SIG-M5 (cell line): ENCODE data around the gene ARV1.
"Not testable (repeated sequence)": the region's sequence is repeated elsewhere in the genome, so short reads cannot be mapped to it uniquely, and the experiment has no call there.

Experiments used
- DNase-seq: peaks from one replicate; lab custom pipeline; 2025; lab: John Stamatoyannopoulos, UW

ARV1 gene

DNA sequence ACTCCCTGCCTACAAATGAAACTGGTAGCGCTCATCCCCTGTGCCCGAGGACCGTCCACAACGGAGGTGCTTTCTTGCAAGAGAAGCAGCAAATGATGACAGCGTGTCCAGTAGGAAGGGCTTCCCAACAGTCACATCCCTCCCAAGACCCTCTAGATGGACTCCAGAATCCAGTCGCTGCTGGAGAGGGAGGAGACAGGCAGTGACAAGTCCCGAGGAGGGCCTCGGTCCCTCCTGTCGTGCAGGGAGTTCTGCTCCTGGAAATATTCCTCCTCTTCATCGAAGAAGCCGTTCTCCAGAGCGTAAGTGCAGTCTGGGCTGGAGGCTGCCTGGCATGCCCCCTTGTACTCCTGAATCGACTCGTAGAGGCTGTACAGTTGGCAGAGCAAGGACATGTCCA lies 40.8 kb downstream of the ARV1 start:
- DNase-seq = no peak

DNA sequence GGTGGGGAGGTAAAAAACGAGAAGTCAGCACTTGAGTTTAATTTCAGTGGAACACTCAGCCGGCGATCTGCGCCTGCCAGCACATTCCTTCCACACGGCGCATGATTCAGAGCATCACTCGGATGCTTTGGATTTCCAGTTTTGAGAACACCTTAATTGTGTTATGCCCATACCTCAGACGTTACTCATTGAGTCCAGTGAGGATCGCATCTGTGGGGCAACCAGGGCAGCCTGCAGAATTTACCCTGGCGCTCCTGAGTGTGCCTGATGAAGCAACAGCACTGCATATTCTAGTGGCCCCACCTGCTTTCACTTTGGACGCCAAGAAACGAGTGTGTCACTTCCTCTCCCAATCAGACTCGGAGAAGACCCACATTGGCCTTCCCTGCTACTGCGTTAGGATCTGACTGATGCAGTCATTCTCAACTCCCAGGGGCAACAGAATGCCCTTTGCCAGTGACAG lies 41.3 kb downstream of the ARV1 start:
- no peak for DNase-seq

DNA sequence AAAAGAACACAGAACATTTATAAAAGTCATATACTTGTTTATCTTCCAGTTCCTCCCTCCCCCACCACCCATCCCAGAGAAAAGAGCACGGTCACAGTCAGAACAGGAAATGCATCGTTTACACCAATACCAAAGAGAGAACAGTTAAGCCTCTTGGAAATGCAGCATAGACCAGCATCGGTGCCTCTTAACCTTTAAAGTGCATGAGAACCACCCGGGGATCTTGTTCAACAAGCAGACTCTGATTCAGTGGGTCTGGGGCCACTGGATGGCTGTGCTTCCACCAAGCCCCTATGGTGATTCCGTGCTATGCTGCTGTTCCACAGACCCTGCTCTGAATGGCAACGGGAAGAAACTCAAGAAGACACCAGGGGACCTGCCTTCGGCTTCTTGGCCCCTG lies 41.9 kb downstream of the ARV1 start:
- no peak for DNase-seq

DNA sequence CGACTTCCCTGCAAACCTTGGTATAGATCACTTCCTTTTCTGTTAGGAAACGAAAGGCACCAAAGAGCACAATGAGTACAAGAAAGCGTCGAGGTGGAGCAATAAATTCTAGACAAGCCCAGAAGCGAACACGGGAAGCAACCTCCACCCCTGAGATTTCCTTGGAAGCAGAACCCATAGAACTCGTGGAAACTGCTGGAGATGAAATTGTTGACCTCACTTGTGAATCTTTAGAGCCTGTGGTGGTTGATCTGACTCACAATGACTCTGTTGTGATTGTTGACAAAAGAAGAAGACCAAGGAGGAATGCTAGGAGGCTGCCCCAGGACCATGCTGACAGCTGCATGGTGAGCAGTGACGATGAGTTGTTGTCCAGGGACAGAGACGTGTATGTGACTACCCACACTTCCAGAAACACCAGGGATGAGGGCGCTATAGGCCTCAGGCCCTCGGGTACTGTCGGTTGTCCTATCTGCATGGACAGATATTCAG lies 42.7 kb downstream of the ARV1 start:
- DNase-seq = no peak

DNA sequence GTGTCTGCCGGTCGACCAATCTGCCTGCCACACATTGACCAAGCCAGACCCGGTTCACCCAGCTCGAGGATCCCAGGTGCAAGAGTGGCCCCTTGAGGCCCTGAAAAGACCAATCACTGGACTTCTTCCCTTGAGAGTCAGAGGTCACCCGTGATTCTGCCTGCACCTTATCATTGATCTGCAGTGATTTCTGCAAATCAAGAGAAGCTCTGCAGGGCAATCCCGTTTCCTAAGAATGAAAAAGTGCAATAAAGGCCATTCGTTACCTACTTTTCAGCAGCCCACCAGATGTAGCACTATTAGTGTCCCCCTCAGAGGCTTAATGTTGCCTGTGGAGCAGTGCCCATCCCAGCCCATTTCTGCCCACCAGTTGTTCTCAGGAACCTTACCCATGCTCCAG lies 43.6 kb downstream of the ARV1 start:
- DNase-seq = not testable (repeated sequence)

DNA sequence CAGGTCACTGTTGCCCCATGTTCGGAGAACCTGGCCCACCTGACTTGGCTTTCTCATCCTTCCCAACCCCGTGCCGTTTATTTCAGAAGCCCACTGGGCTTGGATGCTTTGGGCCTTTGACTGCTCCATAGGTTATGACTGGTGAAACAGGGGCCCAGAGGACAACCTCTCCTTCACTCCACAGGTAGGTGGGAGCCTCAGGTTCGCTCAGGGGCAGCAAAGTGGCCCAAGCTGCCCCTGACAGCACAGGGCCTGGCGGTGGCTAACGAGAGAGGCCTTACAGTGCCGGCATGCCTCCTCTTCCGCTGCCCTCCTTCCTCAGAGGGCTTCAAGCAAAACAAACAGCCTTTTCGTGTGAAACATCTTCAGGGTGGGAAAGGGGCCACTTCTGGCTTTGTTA lies 44.3 kb downstream of the ARV1 start:
- DNase-seq = no peak

DNA sequence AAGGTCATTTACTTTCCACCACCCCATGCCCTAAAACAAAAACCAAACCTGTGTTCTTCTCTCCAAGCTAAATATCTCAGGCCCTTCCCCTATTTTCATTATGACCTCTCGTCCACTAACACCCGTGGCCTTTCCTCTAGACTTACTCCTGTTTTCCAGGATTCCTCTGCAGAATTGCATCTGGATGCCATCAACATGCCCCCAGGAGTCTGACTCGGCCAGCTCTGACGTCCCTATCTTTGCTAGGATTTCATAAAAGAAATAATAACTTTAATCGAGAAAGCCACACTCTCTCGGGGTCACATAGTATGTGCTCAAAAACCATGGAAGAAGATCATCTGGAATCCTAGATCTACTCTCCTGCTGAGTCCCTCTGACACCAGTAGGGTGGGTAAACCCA lies 47.7 kb downstream of the ARV1 start:
- DNase-seq = no peak

DNA sequence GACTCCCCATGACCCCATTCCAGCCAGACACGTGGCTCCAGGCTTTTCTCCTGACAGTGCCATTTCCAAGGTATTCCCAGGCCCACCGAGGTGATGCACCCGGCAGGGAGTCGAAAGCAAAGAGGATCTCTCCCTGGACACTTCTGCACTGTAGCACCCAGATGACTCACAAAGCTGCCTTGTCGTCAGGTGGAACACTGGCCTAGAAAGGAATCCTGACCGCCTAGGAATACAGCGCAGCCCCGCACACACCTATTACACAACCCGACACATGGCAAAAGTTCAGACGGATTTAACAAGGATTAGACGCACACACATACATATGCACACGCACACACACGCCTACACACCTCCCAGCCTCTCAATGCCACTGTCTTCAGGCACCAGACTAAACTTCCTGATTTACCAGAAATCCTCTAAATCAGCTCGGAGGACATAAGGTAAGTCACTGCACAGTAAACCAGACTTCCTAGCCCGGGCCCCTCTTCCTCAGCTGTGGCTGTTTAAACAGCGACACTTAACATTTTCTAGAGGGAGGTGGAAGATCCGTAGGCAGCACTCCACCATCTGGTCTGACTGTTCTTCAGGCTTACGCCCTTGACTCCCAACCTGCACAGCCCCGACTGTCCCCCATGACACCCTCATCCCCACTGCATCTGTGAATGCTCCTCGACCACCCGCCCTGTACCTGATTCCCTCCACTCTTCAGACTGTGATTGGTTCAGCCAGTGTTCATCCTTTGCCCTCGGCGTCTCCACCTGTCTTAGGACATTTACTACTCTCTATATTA lies 48.4 kb downstream of the ARV1 start:
- no peak for DNase-seq

DNA sequence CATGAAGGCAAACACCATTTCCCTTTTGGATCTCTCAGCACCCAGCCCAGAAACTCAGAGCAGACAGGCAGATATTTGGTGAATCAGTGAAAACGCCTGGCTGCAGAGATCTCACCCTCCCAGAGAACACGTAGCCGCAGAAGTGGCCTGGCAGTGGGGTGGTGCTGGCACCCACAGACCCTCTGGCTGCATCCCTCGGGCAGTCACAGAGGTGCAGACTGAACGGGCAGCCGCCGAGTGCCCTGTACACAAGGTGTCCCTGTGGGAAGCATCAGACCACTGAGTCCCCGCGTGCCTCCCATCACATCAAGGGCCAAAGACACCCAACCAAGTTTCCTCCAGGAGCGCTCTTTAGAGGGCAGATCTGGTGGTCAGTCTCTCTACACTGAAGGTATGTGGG lies 49.1 kb downstream of the ARV1 start:
- no peak for DNase-seq

DNA sequence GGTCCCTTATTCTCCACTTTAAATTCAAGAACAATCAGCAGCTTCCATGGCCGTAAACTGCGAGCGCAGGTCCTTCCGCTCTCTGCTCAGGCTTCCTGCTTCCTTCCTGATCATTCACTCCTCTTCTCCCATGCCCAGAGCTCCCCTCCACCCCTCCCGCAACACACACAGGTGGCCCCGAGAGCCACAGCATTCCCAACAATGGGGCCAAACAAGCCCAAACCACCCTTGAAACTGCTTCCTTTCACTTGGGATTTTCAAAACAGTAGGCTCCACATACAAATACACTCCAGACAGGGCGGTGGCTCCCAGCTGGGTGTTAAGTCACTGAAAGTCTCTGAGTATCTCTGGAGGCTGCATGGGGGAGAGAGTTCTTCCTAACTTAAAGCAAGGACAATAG lies 49.8 kb downstream of the ARV1 start:
- DNase-seq = no peak

DNA sequence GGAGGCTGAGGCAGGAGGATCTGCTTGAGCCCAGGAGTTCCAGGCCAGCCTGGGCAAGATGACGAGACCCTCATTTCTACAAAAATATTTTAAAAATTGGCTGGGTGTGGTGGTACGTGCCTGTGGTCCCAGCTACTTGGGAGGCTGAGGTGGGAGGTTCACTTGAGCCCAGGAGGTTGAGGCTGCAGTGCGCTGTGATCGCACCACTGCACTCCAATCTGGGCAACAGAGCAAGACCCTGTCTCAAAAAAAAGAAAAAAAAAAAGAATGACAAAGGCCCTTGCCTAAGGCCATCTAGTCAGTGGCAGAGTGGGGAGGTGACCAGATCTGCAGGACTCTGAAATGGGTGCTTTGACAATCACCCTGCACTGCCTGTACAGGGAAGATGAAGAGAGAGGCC lies 50.4 kb downstream of the ARV1 start:
- not testable (repeated sequence) for DNase-seq

DNA sequence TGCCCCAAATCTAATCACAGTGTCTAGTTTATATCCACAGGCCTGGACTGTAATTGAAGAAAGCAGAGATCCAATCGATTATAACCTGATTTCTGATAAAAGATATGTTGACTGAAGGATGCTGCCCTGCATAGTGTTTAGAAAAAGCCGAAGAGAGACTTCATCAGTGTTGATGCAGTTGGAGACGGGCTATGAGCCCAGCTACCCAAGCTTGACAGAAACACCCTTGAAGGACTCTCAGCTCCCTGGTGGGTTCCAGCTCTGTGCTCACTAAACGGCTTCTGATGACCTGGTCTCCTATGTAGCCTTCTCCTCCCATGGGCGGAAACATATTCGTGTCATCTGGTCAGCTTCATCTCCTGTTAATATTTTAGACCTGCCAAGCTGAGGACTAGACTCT lies 50.9 kb downstream of the ARV1 start:
- no peak for DNase-seq

DNA sequence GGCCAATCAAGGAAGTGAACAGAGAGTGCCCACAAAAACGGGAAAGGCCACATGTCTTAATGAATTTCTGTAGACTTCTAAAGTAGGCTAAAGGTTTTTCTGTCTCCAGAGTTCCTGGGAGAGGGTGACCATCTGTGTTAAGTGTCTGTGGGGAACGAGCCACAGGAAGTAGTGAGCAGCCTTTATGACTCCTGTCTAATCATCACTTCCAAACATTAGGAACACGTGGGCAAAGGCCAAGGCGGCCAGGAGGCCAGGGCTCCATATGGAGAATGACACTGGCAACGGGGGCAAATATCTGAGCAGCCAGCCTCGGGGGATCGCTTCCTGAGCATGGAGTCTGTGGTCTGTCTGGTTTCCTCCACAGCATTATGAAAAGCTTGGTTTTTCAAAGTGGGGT lies 54.1 kb downstream of the ARV1 start:
- DNase-seq = no peak

DNA sequence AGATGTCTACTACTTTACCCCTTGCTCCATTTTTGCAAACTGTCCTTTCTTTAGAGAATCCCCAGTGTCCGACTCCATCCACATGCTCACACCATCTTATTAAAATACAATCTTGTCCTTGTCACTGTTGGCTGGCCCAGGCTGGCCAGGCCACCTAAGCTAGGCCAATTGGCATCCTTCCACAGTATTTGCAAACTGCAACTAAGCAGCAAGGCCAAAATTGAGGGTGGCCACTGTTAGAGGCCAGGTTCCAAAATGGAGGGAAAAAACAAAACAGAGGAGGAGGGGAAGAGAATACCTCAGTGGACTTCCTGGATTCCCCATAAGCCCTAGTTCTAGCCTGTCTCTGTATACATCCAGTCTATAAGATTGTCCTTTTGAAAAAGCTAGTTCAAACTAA lies 56.9 kb downstream of the ARV1 start:
- no peak for DNase-seq

DNA sequence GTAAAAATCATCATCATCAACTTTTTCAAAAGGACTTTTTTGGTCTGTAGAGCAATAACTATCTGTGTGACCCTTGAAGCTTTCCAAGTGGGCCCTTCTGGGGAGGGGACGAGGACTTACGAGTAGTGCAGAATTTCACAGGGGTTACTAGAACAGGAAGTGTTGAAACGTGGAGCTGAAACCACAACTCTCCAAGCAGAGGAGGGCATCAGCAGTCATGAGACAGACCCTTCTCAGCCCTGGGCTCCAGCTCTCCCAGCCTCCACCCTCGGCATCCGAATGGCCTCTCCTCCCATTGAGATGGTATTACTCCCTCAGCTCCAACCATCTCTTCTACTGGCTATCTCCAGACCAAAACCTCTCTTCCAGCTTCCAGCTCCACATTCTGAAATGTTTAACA lies 57.5 kb downstream of the ARV1 start:
- no peak for DNase-seq

DNA sequence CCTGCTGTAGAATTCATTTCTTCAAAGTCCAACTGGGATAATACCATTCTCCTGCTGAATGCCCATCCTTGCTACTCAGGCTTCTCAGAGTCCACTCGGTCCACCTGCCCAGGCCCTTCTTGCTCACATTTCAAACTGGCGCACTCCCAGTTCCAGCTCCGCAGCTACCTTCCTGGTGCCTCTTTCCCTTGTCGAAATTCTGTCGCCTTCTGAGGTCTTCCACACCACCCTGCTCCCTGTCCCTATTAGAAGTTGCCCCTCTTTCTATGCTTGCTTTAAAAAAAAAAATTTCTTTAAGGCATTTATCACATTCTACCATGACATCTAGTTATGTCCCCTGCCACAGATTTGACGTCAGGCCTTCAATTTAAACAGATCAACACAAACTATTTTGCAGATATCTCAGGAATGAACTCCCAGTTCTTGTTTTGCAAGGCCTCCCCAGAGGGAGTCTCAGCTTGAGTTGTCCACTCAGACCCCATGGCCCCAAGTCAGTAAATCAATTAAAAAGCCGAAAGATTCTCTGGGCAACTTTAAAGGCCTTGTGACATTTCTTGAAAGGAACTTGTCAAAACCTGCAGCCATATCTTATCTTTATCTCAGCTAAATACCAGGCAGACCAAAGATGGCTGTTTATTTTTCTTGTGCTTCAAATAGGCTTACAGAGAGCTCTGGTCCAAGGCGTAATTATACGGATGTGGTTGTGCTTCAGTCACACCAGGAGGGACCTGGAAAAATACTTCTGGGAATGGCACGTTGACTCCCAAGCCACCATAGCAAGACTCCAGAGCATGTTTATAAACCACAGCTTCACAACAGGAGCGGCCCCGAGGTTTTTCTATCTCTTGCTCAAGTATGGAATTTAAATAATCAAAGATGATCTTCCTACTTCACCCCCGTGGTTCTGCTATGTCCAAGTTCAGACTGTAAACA lies 59.0 kb downstream of the ARV1 start:
- DNase-seq = no peak

DNA sequence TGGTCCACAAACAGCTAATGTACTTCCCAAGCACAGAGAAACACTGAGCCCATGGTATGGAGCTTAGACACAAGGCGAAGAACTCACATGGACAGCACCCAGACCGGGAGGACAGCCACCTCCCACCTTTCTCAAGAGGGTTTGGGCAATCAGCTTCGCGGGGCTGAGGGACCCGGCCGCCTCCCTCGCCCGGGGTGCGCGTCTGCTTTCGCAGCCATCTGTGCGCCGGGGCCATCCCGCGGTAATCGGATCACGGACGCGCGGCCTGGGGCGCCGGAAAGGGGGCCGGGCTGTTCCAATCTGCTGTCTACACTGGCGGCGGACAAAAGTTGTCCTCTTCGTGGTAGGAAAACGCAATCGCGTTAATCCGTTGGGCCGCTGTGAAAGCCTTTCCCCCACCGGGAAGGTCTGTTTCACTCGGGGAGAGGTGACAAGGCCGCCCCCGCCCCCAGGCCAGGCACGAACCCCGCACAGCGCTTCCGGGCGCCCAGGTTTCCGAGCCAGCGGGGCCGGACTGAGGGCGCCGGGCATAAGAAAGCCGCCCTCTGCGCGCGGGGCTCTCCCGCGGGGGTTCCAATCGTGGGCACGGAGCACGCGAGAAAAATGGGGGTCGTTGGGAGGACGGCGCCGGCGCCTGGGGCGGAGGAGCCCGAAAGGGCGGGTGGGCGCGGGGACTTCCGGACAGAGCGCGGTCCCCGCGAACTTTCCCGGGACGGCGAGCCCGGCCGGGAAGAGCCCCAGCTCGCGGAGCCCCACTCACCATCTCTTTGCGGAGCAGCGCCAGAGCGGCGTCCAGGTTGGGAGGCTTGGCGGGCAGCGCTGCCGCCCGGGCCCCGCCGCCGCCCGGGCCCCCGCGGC lies 60.5 kb downstream of the ARV1 start:
- no peak for DNase-seq

DNA sequence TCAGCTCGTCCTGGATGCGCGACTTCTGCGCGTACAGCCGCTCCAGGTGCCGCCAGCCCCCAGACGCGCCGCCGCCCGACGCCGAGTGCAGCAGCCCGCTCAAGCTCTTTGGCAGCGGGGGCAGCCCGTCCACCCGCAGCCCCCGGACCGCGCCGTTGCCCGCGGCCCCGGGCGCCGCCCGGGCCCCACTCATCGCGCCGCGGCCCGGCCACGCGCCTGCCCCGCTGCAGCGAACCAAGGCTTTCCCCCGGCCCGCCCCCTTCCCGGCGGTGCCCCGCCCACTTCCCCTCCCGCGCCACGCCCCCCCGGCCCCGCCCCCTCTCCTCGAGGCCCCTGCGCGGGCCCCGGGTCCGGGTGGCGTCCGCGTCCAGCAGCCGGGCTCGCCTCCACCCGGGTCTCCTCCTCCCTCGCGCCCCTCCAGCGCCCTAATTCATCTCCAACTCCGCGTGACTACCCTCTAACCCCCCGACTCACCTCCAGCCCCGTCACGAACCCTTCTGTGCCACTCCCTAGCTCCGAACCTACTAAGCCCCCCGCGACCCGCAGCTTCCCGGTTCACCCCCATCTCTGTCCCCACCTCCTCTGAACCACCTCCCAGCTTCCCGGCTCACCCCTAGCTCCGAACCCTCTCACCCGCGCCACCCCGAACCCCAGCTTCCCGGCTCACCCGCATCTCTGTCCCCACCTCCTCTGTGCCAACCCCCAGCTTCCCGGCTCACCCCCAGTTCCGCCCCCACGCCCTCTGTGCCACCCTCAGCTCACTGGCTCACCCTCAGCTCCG lies 61.3 kb downstream of the ARV1 start, which contains the start of gene FAM89A:
FAM89A (minus strand) TSS at position 236 of the 781 bp plus-strand sequence; CDS start at position 193, 43 bp downstream.
- no peak for DNase-seq

DNA sequence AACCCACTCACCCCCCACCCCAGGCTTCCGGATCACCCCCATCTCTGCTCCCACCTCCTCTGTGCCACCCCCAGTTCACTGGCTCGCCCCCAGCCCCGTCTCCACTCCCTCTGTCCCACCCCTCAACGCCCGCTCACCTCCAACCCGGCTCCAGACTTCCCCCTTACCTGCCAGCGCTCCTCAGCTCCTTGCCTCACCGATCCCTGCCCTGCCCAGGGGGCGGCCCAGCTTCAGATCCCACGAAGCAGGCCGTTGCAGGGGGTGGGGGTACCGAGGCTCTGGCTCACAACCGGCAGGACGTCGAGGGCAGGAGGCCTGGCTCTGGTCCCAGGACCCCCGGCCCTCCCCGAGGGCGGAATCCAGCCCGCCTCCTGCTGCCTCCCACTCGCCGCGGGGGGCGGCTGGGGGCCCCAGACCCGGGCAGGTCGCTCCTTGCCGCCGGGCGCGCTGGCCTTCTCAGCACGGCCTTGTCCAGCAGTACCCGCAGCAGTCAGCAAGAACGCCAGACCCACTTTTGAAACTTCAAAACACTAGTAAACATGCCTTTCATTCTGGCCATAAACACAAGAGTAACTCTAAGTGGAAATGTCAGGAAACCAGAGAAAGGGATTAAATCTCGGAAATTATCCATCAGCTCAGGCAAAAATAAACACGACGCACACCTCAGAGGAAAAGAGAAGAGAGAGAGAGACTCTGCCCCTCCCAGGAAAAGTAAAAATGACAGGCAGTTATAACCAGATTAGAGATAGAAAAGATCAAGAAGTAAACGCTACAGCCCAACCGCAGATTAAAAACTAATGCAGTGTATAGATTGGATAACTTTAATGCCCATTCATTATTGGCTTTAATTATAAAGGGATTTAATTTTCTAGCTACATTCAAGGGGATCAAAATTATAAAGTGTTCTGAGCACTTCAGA lies 62.2 kb downstream of the ARV1 start:
- DNase-seq = no peak

DNA sequence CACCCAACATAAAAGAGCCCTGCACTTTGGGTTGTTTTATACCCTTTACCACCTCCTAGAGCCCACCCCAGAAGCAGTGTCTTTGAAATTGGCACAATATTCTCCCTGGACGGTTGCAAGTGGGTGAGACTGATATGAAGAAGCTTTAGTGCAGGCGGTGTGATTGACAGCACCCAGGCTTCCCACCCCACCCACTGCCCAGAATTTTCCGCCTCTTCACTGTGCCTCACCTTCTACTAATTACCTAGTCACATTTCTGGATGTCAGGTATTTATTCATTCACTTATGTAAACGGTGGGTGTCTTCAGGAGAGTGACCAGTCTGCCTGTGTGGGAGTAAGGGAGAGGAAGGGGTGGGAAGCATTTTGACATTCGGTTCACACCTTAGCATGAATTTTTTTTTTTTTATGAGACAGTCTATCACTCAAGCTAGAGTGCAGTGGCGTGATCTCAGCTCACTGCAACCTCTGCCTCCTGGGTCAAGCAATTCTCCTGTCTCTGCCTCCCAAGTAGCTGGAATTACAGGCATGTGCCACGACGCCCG lies 62.9 kb downstream of the ARV1 start:
- no peak for DNase-seq
